H9 (cell line): ENCODE measurements around the gene HPDL. TPM values are rescaled to one million over a fixed set of nuclear protein-coding genes. Genes with fewer than 3 reads are reported as not detected.

Experiments
- DNase-seq: peaks from one replicate; pipeline ENCODE4 v3.0.0-alpha.2; 2017
- H2AFZ ChIP-seq: one replicate; pipeline ENCODE4 v1.6.1; 2013; ENCODE audit warnings: mild to moderate bottlenecking, low read length, control low read depth, moderate library complexity
- H2AK5ac ChIP-seq: 2 replicates; pipeline ENCODE4 v1.6.1; 2013; ENCODE audit warnings: low read length, control low read depth, mixed read lengths; ENCODE audit not compliant: insufficient read length
- H2BK120ac ChIP-seq: one replicate; pipeline ENCODE4 v1.6.1; 2013; ENCODE audit warnings: low read depth, mild to moderate bottlenecking, low read length, control low read depth, inconsistent platforms; ENCODE audit not compliant: poor library complexity, severe bottlenecking
- H2BK12ac ChIP-seq: 2 replicates; pipeline ENCODE4 v1.6.1; 2013; ENCODE audit warnings: low read length, control low read depth, mixed read lengths, low read depth; ENCODE audit not compliant: insufficient read length
- H2BK15ac ChIP-seq: 2 replicates; pipeline ENCODE4 v1.6.1; 2013; ENCODE audit warnings: low read depth, low read length, control low read depth
- H2BK20ac ChIP-seq: one replicate; pipeline ENCODE4 v1.6.1; 2013; ENCODE audit warnings: low read depth, mild to moderate bottlenecking, low read length, control low read depth, inconsistent platforms; ENCODE audit not compliant: poor library complexity, severe bottlenecking
- H2BK5ac ChIP-seq: 2 replicates; pipeline ENCODE4 v1.6.1; 2013; ENCODE audit warnings: low read length, control low read depth, mixed read lengths; ENCODE audit not compliant: insufficient read length
- H3K14ac ChIP-seq: 2 replicates; pipeline ENCODE4 v1.6.1; 2013; ENCODE audit warnings: low read length, control low read depth; ENCODE audit not compliant: insufficient read depth
- H3K18ac ChIP-seq: 2 replicates; pipeline ENCODE4 v1.6.1; 2013; ENCODE audit warnings: low read depth, mild to moderate bottlenecking, mixed read lengths, low read length, control low read depth; ENCODE audit not compliant: insufficient read length
- H3K23ac ChIP-seq: 2 replicates; pipeline ENCODE4 v1.6.1; 2013; ENCODE audit warnings: low read length, control low read depth, mixed read lengths, low read depth; ENCODE audit not compliant: insufficient read length
- H3K23me2 ChIP-seq: 2 replicates; pipeline ENCODE4 v1.6.1; 2013; ENCODE audit warnings: low read depth, mild to moderate bottlenecking, mixed read lengths, low read length, control low read depth; ENCODE audit not compliant: insufficient read length, poor library complexity, severe bottlenecking
- H3K27ac ChIP-seq: 2 replicates; pipeline ENCODE4 v1.5.1; 2013; ENCODE audit warnings: low read length, control low read depth, mixed read lengths, low read depth; ENCODE audit not compliant: insufficient read length
- H3K27me3 ChIP-seq: 2 replicates; pipeline ENCODE4 v1.6.1; 2013; ENCODE audit warnings: low read length, control low read depth, inconsistent platforms; ENCODE audit not compliant: insufficient read depth
- H3K4ac ChIP-seq: 2 replicates; pipeline ENCODE4 v1.6.1; 2013; ENCODE audit warnings: low read depth, mild to moderate bottlenecking, control low read depth, inconsistent platforms, low read length, moderate library complexity
- H3K4me1 ChIP-seq: 2 replicates; pipeline ENCODE4 v1.6.1; 2013; ENCODE audit warnings: low read length, control low read depth, inconsistent platforms; ENCODE audit not compliant: insufficient read depth
- H3K4me2 ChIP-seq: 2 replicates; pipeline ENCODE4 v1.6.1; 2013; ENCODE audit warnings: low read length, control low read depth, mixed read lengths; ENCODE audit not compliant: insufficient read length, insufficient read depth
- H3K56ac ChIP-seq: 2 replicates; pipeline ENCODE4 v1.6.1; 2013; ENCODE audit warnings: low read depth, mild to moderate bottlenecking, mixed read lengths, low read length, control low read depth; ENCODE audit not compliant: insufficient read length
- H3K79me1 ChIP-seq: 2 replicates; pipeline ENCODE4 v1.6.1; 2013; ENCODE audit warnings: low read depth, mild to moderate bottlenecking, moderate library complexity, low read length, control low read depth, inconsistent platforms; ENCODE audit not compliant: insufficient read depth, poor library complexity, severe bottlenecking
- H3K79me2 ChIP-seq: 2 replicates; pipeline ENCODE4 v1.6.1; 2013; ENCODE audit warnings: low read length, control low read depth, inconsistent platforms; ENCODE audit not compliant: insufficient read depth
- H3K9ac ChIP-seq: 2 replicates; pipeline ENCODE4 v1.6.1; 2013; ENCODE audit warnings: low read length, control low read depth, mixed read lengths; ENCODE audit not compliant: insufficient read length; ENCODE audit errors: extremely low read depth
- H3K9me3 ChIP-seq: one replicate; pipeline ENCODE4 v1.6.1; 2013; ENCODE audit warnings: low read depth, low read length, inconsistent platforms; ENCODE audit not compliant: control insufficient read depth
- H3T11ph ChIP-seq: one replicate; pipeline ENCODE4 v1.6.1; 2013; ENCODE audit warnings: mild to moderate bottlenecking, low read length, control low read depth, inconsistent platforms
- H4K20me1 ChIP-seq: one replicate; pipeline ENCODE4 v1.6.1; 2013; ENCODE audit not compliant: control insufficient read depth, insufficient read length, insufficient read depth
- H4K5ac ChIP-seq: 2 replicates; pipeline ENCODE4 v1.6.1; 2013; ENCODE audit warnings: low read depth, mild to moderate bottlenecking, mixed read lengths, low read length, control low read depth; ENCODE audit not compliant: insufficient read length
- H4K8ac ChIP-seq: replicated peaks from 2 replicates; pipeline ENCODE4 v1.6.1; 2013; ENCODE audit warnings: low read length, control low read depth, mixed read lengths, low read depth; ENCODE audit not compliant: insufficient read length
- H4K91ac ChIP-seq: 2 replicates; pipeline ENCODE4 v1.6.1; 2013; ENCODE audit warnings: low read depth, mild to moderate bottlenecking, moderate library complexity, mixed read lengths, low read length, control low read depth; ENCODE audit not compliant: insufficient read length
- H3K27ac Mint-ChIP-seq, 3 experiments: 2 replicates in 2 of 3; 3 replicates in 1 of 3; pipeline ENCODE4 v1.8.0; 2020 to 2021; ENCODE audit warnings: mixed read lengths in 3 of 3, mild to moderate bottlenecking in 1 of 3, moderate library complexity in 1 of 3
- H3K27me3 Mint-ChIP-seq: 2 replicates; pipeline ENCODE4 v1.8.0; 2021; ENCODE audit warnings: low read depth, mild to moderate bottlenecking, moderate library complexity, mixed read lengths
- H3K36me3 Mint-ChIP-seq, 3 experiments: 2 replicates in 2 of 3; 3 replicates in 1 of 3; pipeline ENCODE4 v1.8.0; 2020 to 2021; ENCODE audit warnings: low read depth in 3 of 3, mixed read lengths in 3 of 3; ENCODE audit not compliant: insufficient read depth in 1 of 3
- H3K4me1 Mint-ChIP-seq, 2 experiments: 2 replicates each; pipeline ENCODE4 v1.8.0; 2020; ENCODE audit warnings: mixed read lengths in 2 of 2
- H3K4me3 Mint-ChIP-seq, 2 experiments: 2 replicates in 1 of 2; 3 replicates in 1 of 2; pipeline ENCODE4 v1.8.0; 2020 to 2021; ENCODE audit warnings: mild to moderate bottlenecking in 2 of 2, mixed read lengths in 2 of 2, moderate library complexity in 1 of 2
- H3K9me3 Mint-ChIP-seq, 2 experiments: 2 replicates in 1 of 2; 3 replicates in 1 of 2; pipeline ENCODE4 v1.8.0; 2020; ENCODE audit warnings: mild to moderate bottlenecking in 2 of 2, mixed read lengths in 2 of 2, moderate library complexity in 1 of 2
- total RNA-seq: library from RNA; stranded (reverse); gene quantifications from 2 replicates; pipeline ENCODE4 v1.2.1, GENCODE V29; 2021
- TF ChIP-seq, protein P1 (sequence below): fragments of 200-600 bp; sonication (generic); conservative IDR thresholded peaks from 3 replicates; pipeline ENCODE4 v1.8.0; 2021; ENCODE audit warnings: antibody characterized with exemption, mild to moderate bottlenecking

The HPDL gene
- total RNA-seq, 1 experiment from 2014 or later, result 10.6 TPM

- Histone ChIP-seq H4K5ac (no peak overlapping the region), H4K20me1 (no peaks in the 10 kb centered on the region), H2BK15ac (no peak overlapping the region), H3K9ac (no peak overlapping the region), H3K23ac (no peak overlapping the region), H2BK12ac (no peak overlapping the region), H2BK20ac (no peak overlapping the region), H3K4ac (no peak overlapping the region), H4K91ac (no peak overlapping the region), H3K4me2 (no peak overlapping the region), H3K23me2 (no peaks in the 10 kb centered on the region), H2BK120ac (no peak overlapping the region), H3K79me2 (no peaks in the 10 kb centered on the region), H3K9me3 (no peaks in the 10 kb centered on the region), H3K4me1 (no peaks in the 10 kb centered on the region), H2BK5ac (no peak overlapping the region), H3K79me1 (no peaks in the 10 kb centered on the region), H2AK5ac (no peak overlapping the region), H3K18ac (no peak overlapping the region), H3K27me3 (no peaks in the 10 kb centered on the region), H2AFZ (no peak overlapping the region), H3K27ac (no peak overlapping the region), H3K56ac (no peak overlapping the region), H4K8ac (no peak overlapping the region), H3T11ph (no peak overlapping the region), H3K14ac (no peak overlapping the region)
- no peaks in the 10 kb centered on the region for H3K27me3 Mint-ChIP-seq
- no peak overlapping the region for H3K27ac Mint-ChIP-seq
- H3K4me1 Mint-ChIP-seq, result no peaks in the 10 kb centered on the region
- no peaks in the 10 kb centered on the region for H3K9me3 Mint-ChIP-seq
- no peak overlapping the region for H3K4me3 Mint-ChIP-seq
- no peak for DNase-seq
- H3K36me3 Mint-ChIP-seq, result no peaks in the 10 kb centered on the region
- TF ChIP-seq, protein P1, sequence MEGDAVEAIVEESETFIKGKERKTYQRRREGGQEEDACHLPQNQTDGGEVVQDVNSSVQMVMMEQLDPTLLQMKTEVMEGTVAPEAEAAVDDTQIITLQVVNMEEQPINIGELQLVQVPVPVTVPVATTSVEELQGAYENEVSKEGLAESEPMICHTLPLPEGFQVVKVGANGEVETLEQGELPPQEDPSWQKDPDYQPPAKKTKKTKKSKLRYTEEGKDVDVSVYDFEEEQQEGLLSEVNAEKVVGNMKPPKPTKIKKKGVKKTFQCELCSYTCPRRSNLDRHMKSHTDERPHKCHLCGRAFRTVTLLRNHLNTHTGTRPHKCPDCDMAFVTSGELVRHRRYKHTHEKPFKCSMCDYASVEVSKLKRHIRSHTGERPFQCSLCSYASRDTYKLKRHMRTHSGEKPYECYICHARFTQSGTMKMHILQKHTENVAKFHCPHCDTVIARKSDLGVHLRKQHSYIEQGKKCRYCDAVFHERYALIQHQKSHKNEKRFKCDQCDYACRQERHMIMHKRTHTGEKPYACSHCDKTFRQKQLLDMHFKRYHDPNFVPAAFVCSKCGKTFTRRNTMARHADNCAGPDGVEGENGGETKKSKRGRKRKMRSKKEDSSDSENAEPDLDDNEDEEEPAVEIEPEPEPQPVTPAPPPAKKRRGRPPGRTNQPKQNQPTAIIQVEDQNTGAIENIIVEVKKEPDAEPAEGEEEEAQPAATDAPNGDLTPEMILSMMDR, result no peak
Measured at GRCh38 chr1:45373573-45373972, 46.9 kb downstream of the HPDL start.
